GM23338 (cell line): Measurements from ENCODE around the gene CRYBG1. TPM values are rescaled to one million over a fixed set of nuclear protein-coding genes. Genes with fewer than 3 reads are reported as not detected.

Source experiments
- ATAC-seq: fragments of 200-7000 bp; cut with Tn5 transposase; 3 replicates; pipeline ENCODE4 v1.9.1; 2020
- DNase-seq: peaks from one replicate; pipeline ENCODE4 v3.0.0-alpha.2; 2015; ENCODE audit warnings: low spot score
- H2AFZ ChIP-seq: fragments of 200-600 bp; sonication (generic); 2 replicates; pipeline ENCODE4 v1.8.0; 2016; ENCODE audit warnings: antibody characterized with exemption, mild to moderate bottlenecking, moderate library complexity
- H3F3A ChIP-seq: fragments of 200-600 bp; sonication (generic); replicated peaks from 2 replicates; pipeline ENCODE4 v1.8.0; 2017; ENCODE audit warnings: antibody characterized with exemption, mixed run types, low read depth
- H3K27ac ChIP-seq: fragments of 200-600 bp; sonication (generic); 2 replicates; pipeline ENCODE4 v1.6.1; 2016; ENCODE audit warnings: low read depth
- H3K27me3 ChIP-seq: fragments of 200-600 bp; sonication (generic); 2 replicates; pipeline ENCODE4 v1.8.0; 2016; ENCODE audit warnings: mild to moderate bottlenecking, mixed run types, moderate library complexity; ENCODE audit not compliant: insufficient read depth
- H3K36me3 ChIP-seq: fragments of 200-600 bp; sonication (generic); 2 replicates; pipeline ENCODE4 v1.8.0; 2016; ENCODE audit warnings: mild to moderate bottlenecking; ENCODE audit not compliant: insufficient read depth
- H3K4me1 ChIP-seq: fragments of 200-600 bp; sonication (generic); 2 replicates; pipeline ENCODE4 v1.8.0; 2016; ENCODE audit warnings: mild to moderate bottlenecking, moderate library complexity; ENCODE audit not compliant: insufficient read depth
- H3K4me2 ChIP-seq: fragments of 200-600 bp; sonication (generic); 2 replicates; pipeline ENCODE4 v1.7.1; 2017; ENCODE audit warnings: mixed run types
- H3K4me3 ChIP-seq: fragments of 200-600 bp; sonication (generic); 2 replicates; pipeline ENCODE4 v1.6.1; 2016; ENCODE audit warnings: mixed run types
- H3K79me2 ChIP-seq: fragments of 200-600 bp; sonication (generic); replicated peaks from 2 replicates; pipeline ENCODE4 v1.8.0; 2017; ENCODE audit warnings: mild to moderate bottlenecking; ENCODE audit not compliant: insufficient read depth
- H3K9me2 ChIP-seq: fragments of 200-600 bp; sonication (generic); 2 replicates; pipeline ENCODE4 v1.8.0; 2017; ENCODE audit not compliant: insufficient read depth
- H4K20me1 ChIP-seq: fragments of 200-600 bp; sonication (generic); replicated peaks from 2 replicates; pipeline ENCODE4 v1.8.0; 2017; ENCODE audit warnings: mild to moderate bottlenecking; ENCODE audit not compliant: insufficient read depth
- H3K27ac Mint-ChIP-seq: 2 replicates; pipeline ENCODE4 v1.8.0; 2020; ENCODE audit warnings: inconsistent platforms, mild to moderate bottlenecking, moderate library complexity, mixed read lengths
- H3K27me3 Mint-ChIP-seq: 3 replicates; pipeline ENCODE4 v1.8.0; 2022; ENCODE audit warnings: low read depth, mild to moderate bottlenecking, moderate library complexity, mixed read lengths, inconsistent platforms; ENCODE audit not compliant: insufficient read depth, poor library complexity
- H3K36me3 Mint-ChIP-seq: 3 replicates; pipeline ENCODE4 v1.8.0; 2021; ENCODE audit warnings: low read depth, mild to moderate bottlenecking, inconsistent platforms, moderate library complexity, mixed read lengths
- H3K4me1 Mint-ChIP-seq: 3 replicates; pipeline ENCODE4 v1.8.0; 2020; ENCODE audit warnings: mild to moderate bottlenecking, inconsistent platforms, mixed read lengths
- H3K4me3 Mint-ChIP-seq: 3 replicates; pipeline ENCODE4 v1.8.0; 2021; ENCODE audit warnings: moderate library complexity, mild to moderate bottlenecking, inconsistent platforms, mixed read lengths
- H3K9me3 Mint-ChIP-seq: 3 replicates; pipeline ENCODE4 v1.8.0; 2020; ENCODE audit warnings: moderate library complexity, mild to moderate bottlenecking, inconsistent platforms, mixed read lengths
- CREB1 ChIP-seq: fragments of 250-450 bp; sonication (Bioruptor Pico); IDR thresholded peaks from 2 replicates; pipeline ENCODE4 v1.5.0; 2020; ENCODE audit warnings: low read depth, mild to moderate bottlenecking, moderate library complexity
- ETS1 ChIP-seq: IDR thresholded peaks from 2 replicates; pipeline ENCODE4 v1.6.1; 2016; ENCODE audit warnings: antibody characterized with exemption
- EZH2 ChIP-seq: fragments of 200-600 bp; sonication (generic); IDR thresholded peaks from one replicate; pipeline ENCODE4 v1.8.0; 2017; ENCODE audit warnings: antibody characterized with exemption, mild to moderate bottlenecking, low read depth; ENCODE audit not compliant: unreplicated experiment
- EZH2phosphoT487 ChIP-seq: fragments of 200-600 bp; sonication (generic); IDR thresholded peaks from one replicate; pipeline ENCODE4 v1.8.1; 2018; ENCODE audit warnings: antibody characterized with exemption; ENCODE audit not compliant: unreplicated experiment
- JUNB ChIP-seq: IDR thresholded peaks from one replicate; pipeline ENCODE4 v1.6.1; 2016; ENCODE audit warnings: antibody characterized with exemption; ENCODE audit not compliant: unreplicated experiment
- NANOG ChIP-seq: IDR thresholded peaks from 2 replicates; pipeline ENCODE4 v1.6.1; 2016; ENCODE audit warnings: antibody characterized with exemption, borderline replicate concordance
- POLR2AphosphoS5 ChIP-seq: IDR thresholded peaks from 2 replicates; pipeline ENCODE4 v1.6.1; 2016; ENCODE audit warnings: antibody characterized with exemption, low read depth
- ZNF114 ChIP-seq: fragments of 250-450 bp; sonication (Bioruptor Pico); IDR thresholded peaks from 2 replicates; pipeline ENCODE4 v1.5.0; 2020; ENCODE audit warnings: mild to moderate bottlenecking, moderate library complexity
- ZNF331 ChIP-seq: fragments of 250-450 bp; sonication (Bioruptor Pico); IDR thresholded peaks from 2 replicates; pipeline ENCODE4 v1.5.0; 2020; ENCODE audit warnings: low read depth, mild to moderate bottlenecking, moderate library complexity
- ZNF462 ChIP-seq: fragments of 250-450 bp; sonication (Bioruptor Pico); IDR thresholded peaks from 2 replicates; pipeline ENCODE4 v1.5.0; 2020; ENCODE audit warnings: mild to moderate bottlenecking, moderate library complexity
- polyA plus RNA-seq: library from polyadenylated mRNA; unstranded; fragments of >200 nt; fragmentation: Nextera tagmentation; extraction: Ambion mirVana; gene quantifications from 2 replicates; pipeline ENCODE4 v1.2.1, GENCODE V29; 2016
- total RNA-seq: library from RNA; depleted of rRNA; stranded (reverse); fragments of >200 nt; shearing (Covaris generic); gene quantifications from 2 replicates; pipeline ENCODE4 v1.2.3, GENCODE V29; 2014
- TF ChIP-seq, protein P1 (sequence below): IDR thresholded peaks from one replicate; pipeline ENCODE4 v1.6.1; 2018; ENCODE audit warnings: antibody characterized with exemption; ENCODE audit not compliant: unreplicated experiment

Gene CRYBG1
- total and polyA plus RNA-seq, 2 experiments from 2014 or later = 3.7 to 17.2 TPM

- Histone ChIP-seq H3K27me3 (no peaks in the 10 kb centered on the region), H2AFZ (no peak overlapping the region), H4K20me1 (peaks cover 22% of the 10 kb centered on the region), H3K4me1 (peaks cover 1% of the 10 kb centered on the region; the same call in 1 of the 2 replicates), H3K27ac (no peak overlapping the region), H3K4me3 (no peak overlapping the region), H3K9me2 (no peaks in the 10 kb centered on the region), H3K4me2 (no peak overlapping the region), H3F3A (no peaks in the 10 kb centered on the region), H3K79me2 (peaks cover 93% of the 10 kb centered on the region), H3K36me3 (no peaks in the 10 kb centered on the region)
- ATAC-seq (no peak), DNase-seq (no peak)
- Mint-ChIP-seq H3K27ac (no peak overlapping the region), H3K4me1 (peaks cover 6% of the 10 kb centered on the region), H3K27me3 (no peaks in the 10 kb centered on the region), H3K9me3 (no peaks in the 10 kb centered on the region), H3K36me3 (peaks cover 7% of the 10 kb centered on the region; the same call in 2 of the 3 replicates), H3K4me3 (no peak overlapping the region)
- TF ChIP-seq ZNF331 (CRISPR knock-in tag) (no peak), JUNB (no peak), EZH2phosphoT487 (no peak), EZH2 (no peak)
- TF ChIP-seq, protein P1, sequence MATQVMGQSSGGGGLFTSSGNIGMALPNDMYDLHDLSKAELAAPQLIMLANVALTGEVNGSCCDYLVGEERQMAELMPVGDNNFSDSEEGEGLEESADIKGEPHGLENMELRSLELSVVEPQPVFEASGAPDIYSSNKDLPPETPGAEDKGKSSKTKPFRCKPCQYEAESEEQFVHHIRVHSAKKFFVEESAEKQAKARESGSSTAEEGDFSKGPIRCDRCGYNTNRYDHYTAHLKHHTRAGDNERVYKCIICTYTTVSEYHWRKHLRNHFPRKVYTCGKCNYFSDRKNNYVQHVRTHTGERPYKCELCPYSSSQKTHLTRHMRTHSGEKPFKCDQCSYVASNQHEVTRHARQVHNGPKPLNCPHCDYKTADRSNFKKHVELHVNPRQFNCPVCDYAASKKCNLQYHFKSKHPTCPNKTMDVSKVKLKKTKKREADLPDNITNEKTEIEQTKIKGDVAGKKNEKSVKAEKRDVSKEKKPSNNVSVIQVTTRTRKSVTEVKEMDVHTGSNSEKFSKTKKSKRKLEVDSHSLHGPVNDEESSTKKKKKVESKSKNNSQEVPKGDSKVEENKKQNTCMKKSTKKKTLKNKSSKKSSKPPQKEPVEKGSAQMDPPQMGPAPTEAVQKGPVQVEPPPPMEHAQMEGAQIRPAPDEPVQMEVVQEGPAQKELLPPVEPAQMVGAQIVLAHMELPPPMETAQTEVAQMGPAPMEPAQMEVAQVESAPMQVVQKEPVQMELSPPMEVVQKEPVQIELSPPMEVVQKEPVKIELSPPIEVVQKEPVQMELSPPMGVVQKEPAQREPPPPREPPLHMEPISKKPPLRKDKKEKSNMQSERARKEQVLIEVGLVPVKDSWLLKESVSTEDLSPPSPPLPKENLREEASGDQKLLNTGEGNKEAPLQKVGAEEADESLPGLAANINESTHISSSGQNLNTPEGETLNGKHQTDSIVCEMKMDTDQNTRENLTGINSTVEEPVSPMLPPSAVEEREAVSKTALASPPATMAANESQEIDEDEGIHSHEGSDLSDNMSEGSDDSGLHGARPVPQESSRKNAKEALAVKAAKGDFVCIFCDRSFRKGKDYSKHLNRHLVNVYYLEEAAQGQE = no peak
Observed at GRCh38 chr6:106318851-106319250, 41.7 kb upstream of the CRYBG1 start.

- H3K27me3 ChIP-seq = no peaks in the 10 kb centered on the region
- H3K27me3 Mint-ChIP-seq = peaks cover 5% of the 10 kb centered on the region
- TF ChIP-seq POLR2AphosphoS5 (no peak), ZNF331 (CRISPR knock-in tag) (no peak), NANOG (no peak), ETS1 (no peak), ZNF462 (CRISPR knock-in tag) (no peak), CREB1 (CRISPR knock-in tag) (no peak), EZH2 (no peak), JUNB (no peak), ZNF114 (CRISPR knock-in tag) (no peak)
Observed at GRCh38 chr6:106321940-106322339, 38.6 kb upstream of the CRYBG1 start.

More at GRCh38 chr6:106321940-106322339, 38.6 kb upstream of the CRYBG1 start:
- ATAC-seq (no peak), DNase-seq (no peak)
- no peak overlapping the region for H3K4me3 ChIP-seq
- H2AFZ ChIP-seq = no peak overlapping the region
- no peak overlapping the region for H3K4me2 ChIP-seq
- peaks cover 81% of the 10 kb centered on the region for H3K79me2 ChIP-seq
- H3K36me3 ChIP-seq = no peaks in the 10 kb centered on the region
- H3K4me1 ChIP-seq = peaks cover 10% of the 10 kb centered on the region
- H3K27ac ChIP-seq = no peak overlapping the region
- 0 out of 2 replicates have a peak, but pooled peaks cover 3% of the 10 kb centered on the region for H3F3A ChIP-seq
- H4K20me1 ChIP-seq = peaks cover 18% of the 10 kb centered on the region
- Mint-ChIP-seq H3K9me3 (no peaks in the 10 kb centered on the region), H3K36me3 (no peaks in the 10 kb centered on the region; the same call in 2 of the 3 replicates), H3K27ac (no peak overlapping the region), H3K4me3 (no peak overlapping the region), H3K4me1 (peaks cover 16% of the 10 kb centered on the region)
- no peaks in the 10 kb centered on the region for H3K9me2 ChIP-seq
